Hepatocyte (in vitro differentiated cells): ENCODE data around the gene DNPEP.

ENCODE experiments used
- EZH2 ChIP-seq: fragments of 200-600 bp; sonication (generic); IDR thresholded peaks from 2 replicates; pipeline ENCODE4 v1.6.1; 2016; ENCODE audit warnings: antibody characterized with exemption, mild to moderate bottlenecking, borderline replicate concordance
- EZH2phosphoT487 ChIP-seq: fragments of 200-600 bp; sonication (generic); IDR thresholded peaks from one replicate; pipeline ENCODE4 v1.6.1; 2018; ENCODE audit warnings: antibody characterized with exemption, mild to moderate bottlenecking, low read depth, moderate library complexity; ENCODE audit not compliant: unreplicated experiment, severe bottlenecking
- TF ChIP-seq, protein P1 (sequence below): fragments of 200-600 bp; sonication (generic); IDR thresholded peaks from 2 replicates; pipeline ENCODE4 v1.5.1; 2016; ENCODE audit warnings: antibody characterized with exemption, mild to moderate bottlenecking; ENCODE audit not compliant: poor library complexity

DNA sequence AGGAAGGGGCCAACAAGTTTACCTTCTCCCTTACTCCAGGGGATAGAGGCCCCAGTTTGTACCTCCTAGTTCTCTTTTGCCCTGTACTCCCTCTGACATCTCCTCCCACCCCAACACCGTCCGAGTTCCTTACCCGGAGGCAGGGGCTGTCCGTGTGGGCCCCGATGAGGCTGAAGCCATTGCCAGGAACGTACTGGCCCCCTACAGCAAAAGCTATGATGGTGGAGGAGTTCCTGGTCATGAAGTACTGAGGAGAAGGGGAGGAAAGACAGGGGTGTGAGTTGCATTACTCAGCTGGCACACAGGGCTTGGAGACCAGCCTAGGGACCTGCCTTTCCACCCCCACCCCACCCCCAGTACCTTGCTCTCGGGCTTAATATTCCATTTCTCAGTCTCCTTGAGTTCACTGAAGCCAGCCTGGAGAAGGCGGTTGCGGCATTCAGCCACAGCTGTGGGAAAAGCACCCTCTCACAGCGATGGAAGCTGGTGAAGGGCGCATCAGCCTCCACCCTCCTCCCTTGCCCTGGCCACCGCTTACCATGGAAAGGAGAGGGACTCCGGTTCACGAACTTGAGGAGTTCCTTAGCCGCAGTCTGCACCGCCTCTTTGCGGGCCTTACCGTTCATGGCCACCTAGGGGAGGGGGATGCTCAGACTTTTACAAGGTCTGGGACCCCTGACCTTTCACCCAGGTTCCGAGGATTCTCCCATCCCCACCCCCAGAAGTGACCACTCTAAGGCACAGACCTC, 1.0 kb downstream of the DNPEP start:
- TF ChIP-seq, protein P1, sequence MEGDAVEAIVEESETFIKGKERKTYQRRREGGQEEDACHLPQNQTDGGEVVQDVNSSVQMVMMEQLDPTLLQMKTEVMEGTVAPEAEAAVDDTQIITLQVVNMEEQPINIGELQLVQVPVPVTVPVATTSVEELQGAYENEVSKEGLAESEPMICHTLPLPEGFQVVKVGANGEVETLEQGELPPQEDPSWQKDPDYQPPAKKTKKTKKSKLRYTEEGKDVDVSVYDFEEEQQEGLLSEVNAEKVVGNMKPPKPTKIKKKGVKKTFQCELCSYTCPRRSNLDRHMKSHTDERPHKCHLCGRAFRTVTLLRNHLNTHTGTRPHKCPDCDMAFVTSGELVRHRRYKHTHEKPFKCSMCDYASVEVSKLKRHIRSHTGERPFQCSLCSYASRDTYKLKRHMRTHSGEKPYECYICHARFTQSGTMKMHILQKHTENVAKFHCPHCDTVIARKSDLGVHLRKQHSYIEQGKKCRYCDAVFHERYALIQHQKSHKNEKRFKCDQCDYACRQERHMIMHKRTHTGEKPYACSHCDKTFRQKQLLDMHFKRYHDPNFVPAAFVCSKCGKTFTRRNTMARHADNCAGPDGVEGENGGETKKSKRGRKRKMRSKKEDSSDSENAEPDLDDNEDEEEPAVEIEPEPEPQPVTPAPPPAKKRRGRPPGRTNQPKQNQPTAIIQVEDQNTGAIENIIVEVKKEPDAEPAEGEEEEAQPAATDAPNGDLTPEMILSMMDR, result no peak
- no peak for TF ChIP-seq EZH2
- no peak for TF ChIP-seq EZH2phosphoT487
